GM18873 (cell line): ENCODE measurements around the gene MAD1L1.

ENCODE experiments used
- ATAC-seq: cut with Tn5 transposase; IDR thresholded peaks from one replicate; pipeline ENCODE4 v1.9.1; 2021; ENCODE audit warnings: mild to moderate bottlenecking, moderate library complexity, moderate number of reproducible peaks; ENCODE audit not compliant: unreplicated experiment, low FRiP score

MAD1L1 gene

DNA sequence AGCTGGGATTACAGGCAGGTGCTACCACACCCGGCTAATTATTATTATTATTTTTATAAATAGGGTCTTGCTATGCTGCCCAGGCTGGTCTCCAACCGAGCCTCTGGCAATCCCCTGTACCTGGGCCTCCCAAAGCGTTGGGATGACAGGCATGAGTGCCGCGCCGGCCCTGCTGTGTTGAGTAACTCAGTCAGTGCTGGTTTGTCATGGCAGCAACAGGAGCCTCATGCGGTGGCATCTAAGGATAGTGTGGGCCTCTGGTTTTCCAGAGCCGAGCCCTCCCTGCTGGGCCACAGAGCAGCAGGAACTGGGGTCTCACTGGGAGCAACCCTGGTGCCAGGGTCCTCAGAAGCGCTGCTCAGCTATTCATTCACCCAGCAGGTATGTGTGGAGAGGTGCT is 318.0 kb downstream of the MAD1L1 start:
- ATAC-seq: no peak

DNA sequence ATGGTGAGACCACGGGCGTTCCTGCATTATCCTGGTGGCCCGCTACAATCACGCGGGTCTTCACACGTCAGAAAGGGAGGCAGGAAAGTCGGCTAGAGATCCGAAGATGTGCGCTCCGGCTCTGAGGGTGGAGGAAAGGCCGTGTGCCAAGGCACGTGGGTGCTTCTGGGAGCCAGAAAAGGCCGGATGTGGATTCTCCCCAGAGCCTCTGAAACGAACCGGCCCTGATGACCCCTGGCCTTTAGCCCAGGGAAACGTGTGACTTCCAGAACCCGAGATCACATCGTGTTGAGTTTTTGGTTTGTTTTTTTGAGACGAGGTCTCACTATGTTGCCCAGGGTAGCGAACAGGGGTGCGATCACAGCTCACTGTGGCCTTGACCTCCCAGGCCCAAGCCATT is 318.4 kb downstream of the MAD1L1 start:
- ATAC-seq: no peak

DNA sequence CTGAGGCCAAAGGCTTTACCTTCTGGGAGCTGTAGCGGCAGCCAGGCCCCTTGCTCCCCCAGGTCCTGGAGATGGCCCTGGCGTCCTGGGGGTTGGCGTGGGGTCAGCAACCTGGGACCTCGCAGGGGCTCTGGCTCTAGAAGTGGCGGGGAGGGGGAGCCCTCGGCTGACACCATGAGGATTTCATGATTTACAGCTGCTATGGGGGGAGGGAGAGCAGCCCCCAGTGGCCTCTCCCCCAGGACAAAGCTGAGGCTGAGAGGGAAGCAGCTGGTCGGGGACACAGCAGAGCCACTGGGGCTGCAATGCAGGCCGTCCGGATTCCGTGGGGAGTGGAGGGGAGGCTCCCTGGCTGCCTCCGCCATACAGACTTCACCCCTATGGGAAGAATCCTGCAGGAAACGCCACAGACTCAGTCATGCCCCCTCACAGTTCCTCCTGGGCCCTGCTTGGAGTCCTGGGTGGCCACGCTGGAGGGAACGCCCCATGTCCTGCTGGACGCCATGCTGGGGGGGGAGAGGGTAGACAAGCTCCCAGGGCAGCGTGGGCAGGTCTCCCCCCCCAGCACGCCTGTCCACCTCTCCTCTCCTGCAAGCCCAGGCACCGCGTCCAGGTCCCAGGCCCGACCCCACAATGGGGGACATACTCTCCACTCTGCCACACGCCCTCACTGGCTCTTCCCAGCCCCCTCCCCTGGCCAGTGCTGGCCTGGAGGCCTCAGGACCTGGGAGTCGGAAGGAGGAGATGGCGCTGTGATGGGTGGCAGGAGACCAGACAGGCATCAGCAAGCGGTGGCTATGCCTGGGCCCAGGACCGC is 319.1 kb downstream of the MAD1L1 start:
- no peak for ATAC-seq

DNA sequence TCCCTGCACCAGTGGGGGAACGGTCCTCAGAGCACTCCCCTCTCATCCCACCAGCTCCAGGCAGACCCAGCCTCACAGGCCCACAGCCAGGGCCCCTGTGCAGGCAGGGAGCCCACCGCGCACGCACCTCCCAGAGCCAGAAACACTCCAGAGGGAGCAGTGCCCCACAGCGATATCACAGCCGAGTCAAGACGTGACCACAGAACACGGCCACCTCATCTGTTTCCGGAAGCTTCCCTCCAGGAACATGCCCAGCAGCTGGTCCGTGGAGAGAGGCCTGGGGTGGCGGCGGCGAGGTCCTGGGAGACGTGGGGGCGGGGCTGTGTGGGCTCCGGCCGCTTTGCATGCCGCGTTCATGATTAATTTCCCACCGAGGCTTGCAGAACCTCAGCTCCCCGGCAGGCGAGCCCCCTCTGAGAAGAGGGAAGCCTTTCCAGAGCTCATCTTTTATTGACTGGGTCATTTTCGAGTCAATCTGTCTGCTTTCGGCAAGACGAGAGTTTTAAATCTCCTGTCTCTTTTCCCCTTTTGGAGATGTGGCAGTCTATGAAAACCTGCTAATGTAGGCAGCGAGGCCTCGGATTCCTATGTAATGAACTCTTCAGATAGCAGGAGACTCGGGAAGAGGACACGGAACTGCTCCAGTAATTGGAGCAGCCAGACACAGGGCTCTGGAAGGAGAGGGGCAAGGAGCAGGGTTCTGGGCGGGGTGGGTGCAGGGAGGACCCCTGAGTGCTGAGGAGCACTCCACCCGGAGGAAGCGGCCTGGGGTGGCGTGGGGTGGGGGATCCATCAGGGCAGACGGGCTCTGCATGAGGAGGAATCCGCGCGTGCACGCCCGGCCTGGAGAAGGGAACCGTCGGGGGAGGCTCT is 319.9 kb downstream of the MAD1L1 start:
- ATAC-seq: no peak

DNA sequence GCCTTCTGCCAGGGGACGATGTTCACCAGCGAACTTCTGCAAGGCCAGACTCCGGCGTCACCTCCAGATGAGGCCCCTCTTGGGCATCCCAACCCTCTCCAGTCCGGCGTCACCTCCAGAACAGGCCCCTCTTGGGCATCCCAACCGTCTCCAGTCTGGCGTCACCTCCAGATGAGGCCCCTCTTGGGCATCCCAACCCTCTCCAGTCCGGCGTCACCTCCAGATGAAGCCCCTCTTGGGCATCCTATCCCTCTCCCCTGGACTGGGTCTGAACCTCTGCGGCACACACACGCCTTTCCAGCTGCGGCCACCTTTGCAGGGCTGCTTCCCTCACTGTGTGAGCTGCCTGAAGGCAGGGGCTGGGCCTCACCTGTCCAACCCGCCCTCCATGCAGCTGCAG is 321.2 kb downstream of the MAD1L1 start:
- no peak for ATAC-seq

DNA sequence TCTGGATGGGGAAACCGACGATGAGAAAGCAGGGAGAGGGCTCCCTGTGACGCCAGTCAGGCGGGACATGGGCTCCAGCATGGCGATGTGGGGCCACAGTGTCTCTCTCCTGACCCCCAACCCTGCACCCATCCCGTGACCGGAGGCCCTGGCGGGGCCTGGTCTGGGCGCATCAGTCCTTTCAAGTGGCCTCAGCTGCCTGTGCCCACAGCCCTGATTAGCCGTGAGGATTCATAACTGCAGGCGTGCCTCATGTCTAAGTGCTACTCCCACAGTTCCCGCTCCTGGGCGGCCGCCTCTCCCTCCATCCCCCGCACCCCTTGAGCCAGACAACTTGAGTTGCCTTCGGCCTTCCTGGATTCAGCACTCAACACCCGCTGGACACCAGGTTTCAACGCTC is 321.9 kb downstream of the MAD1L1 start:
- ATAC-seq: no peak

DNA sequence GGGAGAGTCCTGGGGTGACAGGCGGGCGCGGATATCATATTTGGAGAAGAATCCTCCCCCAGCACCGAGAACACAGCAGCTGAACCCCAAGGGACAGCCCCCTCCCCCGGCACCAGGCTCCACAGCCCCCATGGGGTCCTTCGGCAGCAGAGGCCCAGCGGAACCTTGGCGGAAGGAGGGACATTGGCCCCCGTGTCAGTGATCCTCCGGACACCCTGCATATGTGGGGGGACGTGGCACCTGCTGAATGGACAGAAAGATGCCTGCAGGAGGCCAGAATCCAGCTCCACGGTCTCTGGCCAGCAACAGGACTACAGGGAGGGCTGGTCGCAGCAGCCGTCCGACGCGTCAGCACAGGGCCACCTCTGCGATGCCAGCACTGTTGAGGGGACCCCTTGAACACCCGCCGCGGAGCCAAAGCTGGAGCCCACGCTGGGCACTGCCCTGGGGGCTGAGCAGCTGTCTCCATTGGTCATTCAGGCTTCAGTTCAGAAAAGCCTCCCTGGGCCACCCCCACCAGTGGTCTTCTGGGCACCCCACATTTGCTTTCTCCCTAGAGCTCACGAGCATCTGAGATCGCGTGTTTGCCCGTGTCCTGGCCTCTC is 322.6 kb downstream of the MAD1L1 start:
- no peak for ATAC-seq

DNA sequence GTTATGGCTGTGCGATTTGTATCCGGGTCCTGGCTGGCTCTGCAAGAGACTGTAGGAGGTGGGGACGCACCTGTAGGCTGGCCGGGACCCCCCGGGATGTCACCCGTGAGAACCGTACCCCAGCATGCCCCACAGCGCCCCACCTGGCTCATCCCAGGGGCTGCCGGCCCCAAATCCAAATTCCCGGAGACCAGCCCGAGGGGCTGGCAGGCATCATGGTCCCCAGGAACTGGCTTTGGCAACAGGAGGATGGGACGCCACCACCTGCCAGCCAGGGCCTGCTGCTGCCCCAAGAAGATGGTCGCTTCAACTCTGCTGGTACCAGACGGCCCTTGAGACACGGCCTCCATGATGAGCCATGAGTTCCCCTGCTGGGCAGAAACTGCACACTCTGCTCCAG is 323.3 kb downstream of the MAD1L1 start:
- no peak for ATAC-seq

DNA sequence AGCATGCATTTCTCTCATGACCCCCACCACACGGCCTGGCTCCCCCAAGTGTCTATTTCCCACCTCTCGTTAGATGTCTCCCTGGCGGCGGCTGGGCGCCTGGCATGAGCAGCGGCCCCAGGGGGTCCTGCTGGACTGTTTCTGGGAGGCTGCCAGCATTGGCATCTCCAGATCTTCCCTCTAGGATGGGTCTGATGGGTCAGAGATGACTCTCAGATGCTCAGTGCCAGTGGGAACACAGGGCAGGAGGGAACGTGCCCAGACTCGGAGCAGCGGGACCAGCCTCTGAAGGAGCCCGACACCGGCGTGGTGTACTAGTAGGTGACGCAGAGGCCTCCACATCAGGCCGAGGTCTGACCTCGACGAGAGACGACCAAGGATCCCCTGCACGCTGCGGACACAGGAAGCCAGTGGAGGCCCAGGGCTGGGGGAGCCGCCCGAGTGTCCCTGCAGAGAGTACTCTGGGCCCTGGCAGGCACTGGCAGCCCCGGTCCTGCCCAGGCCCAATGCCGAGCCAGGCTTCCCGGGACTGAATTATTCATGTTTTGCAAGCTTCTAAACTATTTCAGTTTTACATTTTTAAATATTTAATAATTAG is 323.8 kb downstream of the MAD1L1 start:
- ATAC-seq: no peak

DNA sequence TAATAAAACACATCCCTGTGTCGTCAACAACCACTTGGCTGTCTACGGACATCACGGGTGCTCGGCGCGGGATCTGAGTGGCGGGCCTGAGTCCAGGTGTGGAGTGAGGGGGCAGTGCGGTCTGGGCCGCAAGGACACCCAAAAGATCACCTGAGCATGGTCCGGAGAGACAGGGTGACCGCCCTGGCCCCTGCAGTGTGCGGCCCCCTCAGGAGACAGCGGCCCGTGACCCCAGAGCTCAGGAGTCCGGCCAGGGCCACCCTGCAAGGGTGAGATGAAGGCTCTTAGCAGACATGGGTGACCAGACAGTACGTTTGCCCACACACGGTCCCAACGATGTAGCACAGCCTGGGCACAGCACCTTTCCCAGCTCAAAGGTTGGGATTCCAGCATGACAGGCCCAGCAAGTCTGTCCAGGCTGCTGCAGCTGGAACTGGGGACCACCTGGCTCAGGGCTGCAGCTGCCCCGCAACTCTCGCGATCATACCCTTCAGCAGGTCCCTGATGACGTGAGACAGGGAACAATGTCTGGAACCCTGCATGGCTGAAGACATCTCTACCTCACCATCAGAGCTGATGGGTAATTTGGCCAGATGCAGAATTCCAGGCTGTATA is 324.9 kb downstream of the MAD1L1 start:
- no peak for ATAC-seq

DNA sequence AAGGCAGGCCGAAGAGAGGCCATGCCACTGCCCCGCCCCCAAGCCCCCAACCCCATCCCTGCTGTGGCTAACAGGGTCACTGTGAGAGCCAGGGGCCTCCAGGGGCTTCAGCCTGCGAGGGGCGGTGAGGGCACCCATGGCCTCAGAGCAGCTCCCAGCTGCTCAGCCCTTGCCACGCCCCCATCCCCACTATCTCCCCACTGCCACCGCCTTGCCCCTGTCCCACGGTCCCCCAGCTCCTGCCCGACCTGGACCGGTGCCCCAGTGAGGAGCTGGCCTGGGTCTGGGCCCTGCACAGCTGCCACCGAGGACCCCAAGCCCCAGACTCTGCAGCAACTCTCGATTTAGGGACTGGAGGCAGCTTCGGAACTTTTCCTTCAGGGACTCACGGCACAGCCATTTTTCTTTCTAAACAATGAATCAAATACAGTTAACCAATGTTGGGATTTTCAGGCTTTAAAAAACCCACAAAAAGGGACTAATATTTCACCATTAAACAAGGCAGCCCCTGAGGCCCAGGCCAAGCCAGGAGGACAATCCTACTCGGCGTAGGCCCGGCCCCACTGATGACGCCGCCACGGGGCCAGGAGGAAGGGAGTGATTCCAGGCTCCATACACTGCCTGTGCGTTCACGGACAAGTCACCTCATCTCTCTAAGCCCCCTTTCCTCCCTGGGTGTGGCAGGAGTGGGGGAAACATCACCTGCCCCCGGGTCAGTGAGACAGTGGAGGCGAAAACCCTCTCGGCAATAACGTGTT is 325.6 kb downstream of the MAD1L1 start:
- ATAC-seq: no peak

DNA sequence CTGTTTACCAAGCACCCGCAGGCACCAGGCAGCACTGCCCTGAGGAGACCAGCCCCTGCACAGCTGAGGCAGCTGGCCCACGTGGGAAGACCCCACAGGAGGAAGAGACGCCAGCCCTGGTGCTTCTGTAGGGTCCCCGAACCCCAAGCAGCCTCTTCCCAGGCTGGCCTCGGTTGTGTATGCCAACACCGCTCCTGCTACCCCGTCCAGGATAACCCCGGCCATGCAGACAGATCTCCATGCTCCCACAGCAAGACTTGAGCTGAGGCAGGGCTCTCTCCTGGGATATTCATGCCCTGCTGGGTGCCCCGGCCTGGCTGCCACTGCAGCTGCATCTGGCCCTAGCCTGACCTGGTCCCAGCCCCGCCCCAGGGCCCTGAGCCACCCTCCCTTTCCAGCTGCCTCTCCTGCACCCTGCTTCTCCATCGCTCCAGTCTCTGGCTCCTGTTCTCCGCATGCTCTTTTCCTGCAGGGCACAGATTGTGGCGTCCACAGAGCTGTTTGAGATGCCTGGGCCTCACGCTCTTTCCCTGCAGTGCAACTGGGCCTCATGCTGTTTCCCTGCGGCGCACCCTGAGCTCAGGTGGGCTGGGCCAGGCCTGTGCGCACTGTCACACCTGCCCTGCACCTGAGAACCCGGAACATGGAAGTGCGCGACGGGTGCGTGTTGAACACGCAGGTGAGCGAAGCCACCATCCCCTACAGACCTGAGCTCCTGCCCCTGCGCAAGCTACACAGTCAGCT is 326.5 kb downstream of the MAD1L1 start:
- no peak for ATAC-seq

DNA sequence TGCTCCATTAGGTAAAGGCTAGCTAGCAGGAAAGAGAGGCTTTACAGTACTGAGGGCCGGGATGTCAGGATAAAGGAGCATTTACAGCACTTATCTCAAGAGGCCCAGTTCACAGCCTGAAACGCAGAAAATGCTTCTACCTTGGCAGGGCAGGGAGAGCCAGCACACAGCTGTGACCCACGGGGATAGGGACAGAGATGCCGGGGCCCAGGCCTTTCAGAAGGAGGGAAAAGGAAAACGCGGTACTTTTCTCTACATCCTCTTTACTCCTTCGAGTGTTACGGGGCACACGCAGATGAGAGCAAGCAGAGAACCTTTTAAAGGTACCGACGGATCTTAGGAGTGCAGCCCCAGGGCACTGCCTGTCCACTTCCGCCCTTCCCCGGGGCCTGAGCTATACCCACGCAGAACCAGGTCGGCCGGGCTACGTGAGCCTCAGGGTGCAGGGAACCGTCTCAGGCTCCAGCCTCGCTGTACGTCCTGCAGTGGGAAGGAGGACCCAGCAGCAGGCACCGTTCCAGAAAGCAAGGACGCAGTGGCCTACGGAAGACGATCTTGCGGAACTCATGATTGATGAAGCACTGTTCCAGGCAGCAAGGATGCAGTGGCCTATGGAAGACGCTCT is 330.4 kb downstream of the MAD1L1 start:
- no peak for ATAC-seq

DNA sequence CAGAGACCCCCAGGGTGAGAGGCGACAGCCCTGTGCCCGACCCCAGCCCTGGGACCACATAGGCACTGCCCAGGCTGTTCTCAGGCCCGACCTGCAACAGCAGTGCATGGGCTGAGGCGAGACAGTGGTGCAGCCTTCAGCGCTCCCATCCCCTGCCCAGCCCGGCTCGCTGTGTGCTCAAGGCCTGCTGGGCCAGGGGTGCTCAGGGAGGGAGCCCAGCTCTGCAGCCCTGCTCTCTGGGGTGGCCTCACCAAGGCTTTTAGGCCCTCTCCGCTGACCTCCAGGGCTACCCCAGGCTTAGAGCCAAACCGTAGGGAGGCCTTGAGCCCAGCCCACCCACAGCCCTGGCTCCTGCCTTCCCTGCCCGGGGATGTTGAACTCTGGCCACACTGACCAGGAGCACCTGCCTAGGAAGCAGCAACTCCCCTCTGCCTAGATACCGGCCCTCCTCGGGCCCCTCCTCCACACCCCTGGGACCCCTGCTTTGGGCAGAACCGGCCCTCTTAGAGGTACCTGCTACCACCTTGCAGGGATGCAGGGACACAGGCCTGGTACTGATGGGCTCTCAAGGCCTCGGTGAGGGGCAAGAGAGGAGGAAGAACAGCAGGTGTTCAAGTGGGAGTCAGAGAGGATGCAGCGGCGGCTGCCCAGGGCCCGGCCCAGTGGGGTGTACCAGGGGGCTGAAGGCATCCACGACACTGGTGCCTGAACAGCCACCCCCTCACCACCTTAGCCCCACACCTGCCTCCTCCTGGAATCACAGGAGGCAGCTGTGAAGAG is 331.1 kb downstream of the MAD1L1 start:
- ATAC-seq: no peak

DNA sequence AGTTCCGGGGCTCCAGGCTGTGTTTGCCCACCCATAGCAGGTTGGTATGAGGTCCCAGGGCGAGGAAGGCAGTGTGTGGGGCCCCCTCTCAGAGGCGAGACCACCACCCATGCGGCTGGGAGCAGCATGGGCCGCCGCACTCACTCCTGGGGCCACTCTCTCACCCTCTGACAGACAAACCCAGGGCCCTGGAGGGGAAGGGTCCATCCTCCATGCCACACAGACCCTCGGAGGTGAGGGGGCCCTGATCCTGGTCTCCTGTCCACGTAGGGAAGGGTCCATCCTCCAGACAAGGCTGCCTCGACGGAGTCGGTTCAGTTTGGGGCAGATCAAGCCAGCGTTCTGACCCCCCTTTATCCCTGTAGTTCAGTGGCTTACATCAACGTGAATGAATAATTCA is 331.9 kb downstream of the MAD1L1 start:
- ATAC-seq: no peak

DNA sequence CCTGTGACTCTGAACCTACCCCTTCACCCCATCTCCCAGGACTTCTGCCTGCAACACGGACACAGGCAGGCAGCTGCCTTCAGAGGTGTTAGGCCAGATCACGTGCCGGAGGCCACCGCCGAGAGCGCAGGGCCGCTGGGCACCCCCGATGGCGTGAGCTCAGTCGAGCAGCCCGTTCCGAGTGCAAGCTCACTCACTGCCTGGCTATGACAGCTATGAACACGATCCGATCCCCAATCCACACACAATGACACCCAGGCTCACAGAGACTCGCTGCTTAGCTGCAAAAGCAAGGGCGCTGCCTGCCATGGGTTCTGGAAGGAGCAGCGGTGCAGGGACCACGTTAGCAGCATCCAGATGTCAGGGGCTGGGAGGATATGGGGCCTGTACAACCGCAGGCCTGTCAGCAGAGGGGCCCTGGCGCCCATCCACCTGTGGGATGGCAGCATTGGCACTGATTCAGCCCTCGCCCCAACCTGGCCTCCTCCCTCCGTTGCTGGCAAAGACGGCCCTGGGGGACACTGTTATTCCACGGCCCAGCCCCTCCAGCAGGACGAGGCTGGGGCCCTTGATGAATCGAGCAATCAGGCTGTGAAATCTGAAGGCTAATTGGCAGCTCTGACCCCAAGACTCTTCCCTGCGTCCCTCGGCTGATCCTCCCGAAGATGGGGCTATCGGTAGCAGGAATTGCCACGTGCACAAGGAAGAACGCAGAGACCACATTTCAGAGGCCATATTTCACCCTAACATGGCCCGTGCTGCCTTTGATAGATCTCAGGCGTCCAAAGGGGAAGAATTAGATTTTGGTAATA is 332.6 kb downstream of the MAD1L1 start:
- no peak for ATAC-seq

DNA sequence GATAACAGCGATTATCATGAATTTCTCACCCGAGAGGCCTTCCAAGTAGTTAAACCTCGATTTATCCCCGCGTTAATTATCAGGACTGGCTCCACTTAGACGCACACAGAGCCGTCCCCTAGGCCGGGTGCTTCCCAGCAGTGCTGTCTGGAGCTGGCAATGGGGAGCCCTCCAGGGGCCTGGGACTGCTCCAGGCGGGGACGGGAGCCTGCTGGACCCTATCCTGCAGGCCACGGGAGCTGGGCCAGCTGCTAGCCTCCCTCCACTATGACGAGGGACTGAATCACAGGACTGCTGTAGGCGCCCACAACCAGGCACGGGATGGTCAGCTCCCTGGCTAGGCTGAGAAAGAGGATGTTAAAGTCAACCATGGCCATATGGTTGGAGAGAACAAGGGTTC is 333.5 kb downstream of the MAD1L1 start:
- ATAC-seq: no peak
